K562 (cell line): ENCODE results near the gene CAB39. TPM values are rescaled to one million over a fixed set of nuclear protein-coding genes. Genes with fewer than 3 reads are reported as not detected.
A peak's percentile ranks its signal among the peaks of the same experiment; 100 is the strongest.

ENCODE experiments used
- CBFB ChIP-seq: sonication (generic); formaldehyde crosslinking; IDR thresholded peaks from 2 replicates; pipeline ENCODE4 v1.4.0; 2020; ENCODE audit warnings: mild to moderate bottlenecking, missing genetic modification reagents
- CBX3 ChIP-seq, 2 experiments: IDR thresholded peaks; 1 replicate in 1 of 2; 2 replicates in 1 of 2; pipeline ENCODE4 v1.6.1; 2012; ENCODE audit warnings: inconsistent platforms in 2 of 2, low read length in 2 of 2, borderline replicate concordance in 1 of 2, control low read depth in 1 of 2
- CHD2 ChIP-seq: IDR thresholded peaks from 2 replicates; pipeline ENCODE4 v1.6.1; 2011; ENCODE audit warnings: low read depth, low read length
- CREBBP ChIP-seq: IDR thresholded peaks from one replicate; pipeline ENCODE4 v1.6.1; 2012; ENCODE audit warnings: low read depth, mild to moderate bottlenecking, control low read depth, inconsistent platforms, low read length
- GATAD2B ChIP-seq: fragments of 450-650 bp; IDR thresholded peaks from 2 replicates; pipeline ENCODE4 v1.6.1; 2017; ENCODE audit warnings: mild to moderate bottlenecking, borderline replicate concordance
- JUND ChIP-seq, 2 experiments: IDR thresholded peaks; 2 replicates in 1 of 2; 3 replicates in 1 of 2; pipeline ENCODE4 v1.6.1; 2011; ENCODE audit warnings: borderline replicate concordance in 2 of 2, low read depth in 2 of 2, low read length in 2 of 2, improper control_type of control experiment in 1 of 2, missing biosample characterization in 1 of 2, missing genetic modification characterization in 1 of 2, missing genetic modification reagents in 1 of 2
- LEF1 ChIP-seq: fragments of 450-650 bp; IDR thresholded peaks from 2 replicates; pipeline ENCODE4 v1.6.1; 2016; ENCODE audit warnings: mild to moderate bottlenecking
- MBD2 ChIP-seq: sonication (generic); IDR thresholded peaks from 2 replicates; pipeline ENCODE4 v1.6.1; 2016; ENCODE audit warnings: low read depth, borderline replicate concordance
- MEF2D ChIP-seq: conservative IDR thresholded peaks from 2 replicates; pipeline ENCODE4 v1.6.1; 2016; ENCODE audit warnings: low read depth, missing genetic modification characterization, missing compliant biosample characterization
- PURB ChIP-seq: sonication (generic); formaldehyde crosslinking; IDR thresholded peaks from 2 replicates; pipeline ENCODE4 v1.9.0; 2021; ENCODE audit warnings: low read depth, mild to moderate bottlenecking, missing genetic modification reagents
- TCF3 ChIP-seq: sonication (generic); formaldehyde crosslinking; IDR thresholded peaks from 2 replicates; pipeline ENCODE4 v1.4.0; 2020; ENCODE audit warnings: mild to moderate bottlenecking, missing genetic modification reagents
- ZC3H8 ChIP-seq: fragments of 450-650 bp; IDR thresholded peaks from 2 replicates; pipeline ENCODE4 v1.6.1; 2017
- polyA plus RNA-seq, 8 experiments: library from polyadenylated mRNA; depleted of rRNA in 4 of 8; stranded (reverse) in 5 of 8; unstranded in 3 of 8; fragments of >200 nt; fragmentation: Nextera tagmentation in 2 of 8; fragmentation: Illumina TruSeq in 1 of 8; extraction: Ambion mirVana in 2 of 8; extraction: Trizol in 1 of 8; gene quantifications; 2 replicates each; pipeline versions ENCODE4 v1.2.1 to v1.2.3, GENCODE V29; 2011 to 2014; ENCODE audit warnings: inconsistent platforms in 1 of 8, missing spikeins in 1 of 8
- total RNA-seq, 7 experiments: library from RNA; depleted of rRNA in 6 of 7; stranded (reverse); fragments of >200 nt in 6 of 7; fragmentation: Illumina TruSeq in 2 of 7; extraction: Trizol in 2 of 7; gene quantifications; 2 replicates each; pipeline versions ENCODE4 v1.2.1 to v1.2.3, GENCODE V29; 2011 to 2021; ENCODE audit warnings: low replicate concordance in 1 of 7
- TF ChIP-seq, protein P1 (sequence below): fragments of 250-450 bp; sonication (Bioruptor Pico); IDR thresholded peaks from 2 replicates; pipeline ENCODE4 v1.4.0; 2020; ENCODE audit warnings: mild to moderate bottlenecking, moderate library complexity
- TF ChIP-seq, protein P2 (sequence below), 2 experiments: fragments of 450-650 bp in 1 of 2; sonication (generic) in 1 of 2; formaldehyde crosslinking in 1 of 2; IDR thresholded peaks in 1 of 2; conservative IDR thresholded peaks in 1 of 2; 2 replicates each; pipeline versions ENCODE4 v1.6.1 to v1.8.1; 2016 to 2023; ENCODE audit warnings: mild to moderate bottlenecking in 2 of 2, moderate library complexity in 2 of 2, inconsistent platforms in 1 of 2, missing genetic modification reagents in 1 of 2
- TF ChIP-seq, protein P3 (sequence below): IDR thresholded peaks from 2 replicates; pipeline ENCODE4 v1.6.1; 2012; ENCODE audit warnings: low read depth, low read length, improper control_type of control experiment, borderline replicate concordance
- TF ChIP-seq, protein P4 (sequence below): fragments of 450-650 bp; conservative IDR thresholded peaks from 2 replicates; pipeline ENCODE4 v1.6.1; 2016; ENCODE audit warnings: missing genetic modification characterization, low read depth, mild to moderate bottlenecking, control low read depth, missing compliant biosample characterization

Gene CAB39
- total and polyA plus RNA-seq, 9 of the 15 experiments (the other 6 are each of a cell fraction or from before 2014, with no cell fraction given), result 27.2 to 94.4 (median 70.1) TPM

DNA sequence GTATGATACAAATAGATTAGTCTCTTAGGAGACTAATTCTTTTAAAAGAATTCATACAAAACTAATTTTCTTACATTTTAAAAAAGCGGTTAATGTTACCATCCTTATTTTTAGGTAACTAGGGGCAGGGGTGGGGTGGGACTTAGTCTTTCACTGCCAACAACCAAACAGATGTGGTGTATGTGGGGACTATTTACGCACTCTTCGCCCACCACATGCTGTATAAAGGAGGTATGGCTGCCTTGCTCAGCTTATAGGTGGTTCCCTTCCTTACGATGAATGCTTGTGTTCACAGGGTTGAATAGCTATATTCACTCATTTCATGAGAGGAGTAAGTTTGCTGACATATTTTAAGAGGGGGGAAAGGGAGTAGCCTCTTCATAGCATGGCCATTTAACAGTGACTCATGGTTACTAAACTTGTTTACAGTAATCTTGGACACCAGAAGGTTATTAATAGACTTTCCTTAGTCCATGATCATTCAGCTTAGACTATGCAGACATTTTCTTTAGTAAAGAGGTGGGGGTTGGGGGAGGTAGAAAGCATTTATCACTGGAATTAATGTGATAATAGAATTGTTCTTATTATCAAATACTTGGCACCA lies 61.8 kb downstream of the CAB39 start (continued):
- TF ChIP-seq, protein P1, sequence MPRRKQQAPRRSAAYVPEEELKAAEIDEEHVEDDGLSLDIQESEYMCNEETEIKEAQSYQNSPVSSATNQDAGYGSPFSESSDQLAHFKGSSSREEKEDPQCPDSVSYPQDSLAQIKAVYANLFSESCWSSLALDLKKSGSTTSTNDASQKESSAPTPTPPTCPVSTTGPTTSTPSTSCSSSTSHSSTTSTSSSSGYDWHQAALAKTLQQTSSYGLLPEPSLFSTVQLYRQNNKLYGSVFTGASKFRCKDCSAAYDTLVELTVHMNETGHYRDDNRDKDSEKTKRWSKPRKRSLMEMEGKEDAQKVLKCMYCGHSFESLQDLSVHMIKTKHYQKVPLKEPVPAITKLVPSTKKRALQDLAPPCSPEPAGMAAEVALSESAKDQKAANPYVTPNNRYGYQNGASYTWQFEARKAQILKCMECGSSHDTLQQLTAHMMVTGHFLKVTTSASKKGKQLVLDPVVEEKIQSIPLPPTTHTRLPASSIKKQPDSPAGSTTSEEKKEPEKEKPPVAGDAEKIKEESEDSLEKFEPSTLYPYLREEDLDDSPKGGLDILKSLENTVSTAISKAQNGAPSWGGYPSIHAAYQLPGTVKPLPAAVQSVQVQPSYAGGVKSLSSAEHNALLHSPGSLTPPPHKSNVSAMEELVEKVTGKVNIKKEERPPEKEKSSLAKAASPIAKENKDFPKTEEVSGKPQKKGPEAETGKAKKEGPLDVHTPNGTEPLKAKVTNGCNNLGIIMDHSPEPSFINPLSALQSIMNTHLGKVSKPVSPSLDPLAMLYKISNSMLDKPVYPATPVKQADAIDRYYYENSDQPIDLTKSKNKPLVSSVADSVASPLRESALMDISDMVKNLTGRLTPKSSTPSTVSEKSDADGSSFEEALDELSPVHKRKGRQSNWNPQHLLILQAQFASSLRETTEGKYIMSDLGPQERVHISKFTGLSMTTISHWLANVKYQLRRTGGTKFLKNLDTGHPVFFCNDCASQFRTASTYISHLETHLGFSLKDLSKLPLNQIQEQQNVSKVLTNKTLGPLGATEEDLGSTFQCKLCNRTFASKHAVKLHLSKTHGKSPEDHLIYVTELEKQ, result no peak
- peak; percentile 69 for TF ChIP-seq TCF3 (CRISPR knock-in tag)
- no peak for TF ChIP-seq CHD2
- TF ChIP-seq, protein P2, sequence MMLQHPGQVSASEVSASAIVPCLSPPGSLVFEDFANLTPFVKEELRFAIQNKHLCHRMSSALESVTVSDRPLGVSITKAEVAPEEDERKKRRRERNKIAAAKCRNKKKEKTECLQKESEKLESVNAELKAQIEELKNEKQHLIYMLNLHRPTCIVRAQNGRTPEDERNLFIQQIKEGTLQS (IDR thresholded peaks at IDR 0.05), result peak; percentile 75
- TF ChIP-seq, protein P2 (CRISPR knock-in tag; conservative IDR thresholded peaks at IDR 0.05), result no peak
- TF ChIP-seq, protein P3, sequence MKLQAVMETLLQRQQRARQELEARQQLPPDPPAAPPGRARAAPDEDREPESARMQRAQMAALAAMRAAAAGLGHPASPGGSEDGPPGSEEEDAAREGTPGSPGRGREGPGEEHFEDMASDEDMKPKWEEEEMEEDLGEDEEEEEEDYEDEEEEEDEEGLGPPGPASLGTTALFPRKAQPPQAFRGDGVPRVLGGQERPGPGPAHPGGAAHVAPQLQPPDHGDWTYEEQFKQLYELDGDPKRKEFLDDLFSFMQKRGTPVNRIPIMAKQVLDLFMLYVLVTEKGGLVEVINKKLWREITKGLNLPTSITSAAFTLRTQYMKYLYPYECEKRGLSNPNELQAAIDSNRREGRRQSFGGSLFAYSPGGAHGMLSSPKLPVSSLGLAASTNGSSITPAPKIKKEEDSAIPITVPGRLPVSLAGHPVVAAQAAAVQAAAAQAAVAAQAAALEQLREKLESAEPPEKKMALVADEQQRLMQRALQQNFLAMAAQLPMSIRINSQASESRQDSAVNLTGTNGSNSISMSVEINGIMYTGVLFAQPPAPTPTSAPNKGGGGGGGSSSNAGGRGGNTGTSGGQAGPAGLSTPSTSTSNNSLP, result peak; percentile 68; the same call in 1 of the 2 replicates
- no peak for TF ChIP-seq CBFB (CRISPR knock-in tag)
- TF ChIP-seq, protein P4, sequence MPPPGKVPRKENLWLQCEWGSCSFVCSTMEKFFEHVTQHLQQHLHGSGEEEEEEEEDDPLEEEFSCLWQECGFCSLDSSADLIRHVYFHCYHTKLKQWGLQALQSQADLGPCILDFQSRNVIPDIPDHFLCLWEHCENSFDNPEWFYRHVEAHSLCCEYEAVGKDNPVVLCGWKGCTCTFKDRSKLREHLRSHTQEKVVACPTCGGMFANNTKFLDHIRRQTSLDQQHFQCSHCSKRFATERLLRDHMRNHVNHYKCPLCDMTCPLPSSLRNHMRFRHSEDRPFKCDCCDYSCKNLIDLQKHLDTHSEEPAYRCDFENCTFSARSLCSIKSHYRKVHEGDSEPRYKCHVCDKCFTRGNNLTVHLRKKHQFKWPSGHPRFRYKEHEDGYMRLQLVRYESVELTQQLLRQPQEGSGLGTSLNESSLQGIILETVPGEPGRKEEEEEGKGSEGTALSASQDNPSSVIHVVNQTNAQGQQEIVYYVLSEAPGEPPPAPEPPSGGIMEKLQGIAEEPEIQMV (tag), result no peak
- TF ChIP-seq MBD2, result no peak
- TF ChIP-seq CREBBP, result no peak
- no peak for TF ChIP-seq PURB (CRISPR knock-in tag)
- TF ChIP-seq MEF2D (tag), result peak; percentile 94
- TF ChIP-seq GATAD2B, result 0 out of 2 replicates have a peak, but pooled peaks have one; percentile 37
- TF ChIP-seq JUND (IDR thresholded peaks at IDR 0.05; ENCODE audit: borderline replicate concordance, low read depth, low read length), result peak; percentile 82
- TF ChIP-seq JUND (tag; IDR thresholded peaks at IDR 0.05; ENCODE audit: borderline replicate concordance, low read depth, low read length), result peak; percentile 64; the same call in 1 of the 3 replicates
- TF ChIP-seq LEF1, result 0 out of 2 replicates have a peak, but pooled peaks have one; percentile 46
- peak in 1 of 2 experiments; percentile 27; a peak in 1 of 3 replicates for TF ChIP-seq CBX3 (IDR thresholded peaks at IDR 0.05; ENCODE audit: borderline replicate concordance in 1 of 2, low read length in 2 of 2)
- no peak for TF ChIP-seq ZC3H8
